Omental fat pad (tissue), 4 donors: ENCODE data around the gene ZKSCAN8. TPM values are rescaled to one million over a fixed set of nuclear protein-coding genes. Genes with fewer than 3 reads are reported as not detected.

Experiments used
- ATAC-seq: fragments of 150-250 bp; one replicate; pipeline ENCODE4 v1.9.1; 2016; ENCODE audit warnings: mild to moderate bottlenecking, moderate library complexity; ENCODE audit not compliant: low FRiP score
- DNase-seq: peaks from one replicate; pipeline ENCODE4 v3.0.0-alpha.2; 2019; ENCODE audit warnings: low spot score
- total RNA-seq, 4 donors: library from RNA; depleted of rRNA; stranded (reverse); fragments of >200 nt; gene quantifications; one replicate each; pipeline ENCODE4 v1.1.0, GENCODE V29; 2016
- TF ChIP-seq, protein P1 (sequence below), 3 donors: fragments of 450-650 bp; IDR thresholded peaks; one replicate each; pipeline ENCODE4 v1.5.1; 2016 to 2017; ENCODE audit warnings: antibody characterized with exemption in 3 of 3, mild to moderate bottlenecking in 3 of 3, moderate library complexity in 2 of 3

Gene ZKSCAN8
- total RNA-seq, 4 donors from 2014 or later = 16.0 to 27.7 (median 17.2) TPM

- DNase-seq (no peak), ATAC-seq (no peak)
- TF ChIP-seq, protein P1, sequence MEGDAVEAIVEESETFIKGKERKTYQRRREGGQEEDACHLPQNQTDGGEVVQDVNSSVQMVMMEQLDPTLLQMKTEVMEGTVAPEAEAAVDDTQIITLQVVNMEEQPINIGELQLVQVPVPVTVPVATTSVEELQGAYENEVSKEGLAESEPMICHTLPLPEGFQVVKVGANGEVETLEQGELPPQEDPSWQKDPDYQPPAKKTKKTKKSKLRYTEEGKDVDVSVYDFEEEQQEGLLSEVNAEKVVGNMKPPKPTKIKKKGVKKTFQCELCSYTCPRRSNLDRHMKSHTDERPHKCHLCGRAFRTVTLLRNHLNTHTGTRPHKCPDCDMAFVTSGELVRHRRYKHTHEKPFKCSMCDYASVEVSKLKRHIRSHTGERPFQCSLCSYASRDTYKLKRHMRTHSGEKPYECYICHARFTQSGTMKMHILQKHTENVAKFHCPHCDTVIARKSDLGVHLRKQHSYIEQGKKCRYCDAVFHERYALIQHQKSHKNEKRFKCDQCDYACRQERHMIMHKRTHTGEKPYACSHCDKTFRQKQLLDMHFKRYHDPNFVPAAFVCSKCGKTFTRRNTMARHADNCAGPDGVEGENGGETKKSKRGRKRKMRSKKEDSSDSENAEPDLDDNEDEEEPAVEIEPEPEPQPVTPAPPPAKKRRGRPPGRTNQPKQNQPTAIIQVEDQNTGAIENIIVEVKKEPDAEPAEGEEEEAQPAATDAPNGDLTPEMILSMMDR (IDR thresholded peaks at IDR 0.05) = no peak
Measured at GRCh38 chr6:28139860-28140543, 1.7 kb upstream of the ZKSCAN8 start.

GRCh38 chr6:28140616-28141015 is 1.1 kb upstream of the ZKSCAN8 start:
- no peak for DNase-seq
- TF ChIP-seq, protein P1 (IDR thresholded peaks at IDR 0.05) = no peak
- no peak for ATAC-seq

DNA sequence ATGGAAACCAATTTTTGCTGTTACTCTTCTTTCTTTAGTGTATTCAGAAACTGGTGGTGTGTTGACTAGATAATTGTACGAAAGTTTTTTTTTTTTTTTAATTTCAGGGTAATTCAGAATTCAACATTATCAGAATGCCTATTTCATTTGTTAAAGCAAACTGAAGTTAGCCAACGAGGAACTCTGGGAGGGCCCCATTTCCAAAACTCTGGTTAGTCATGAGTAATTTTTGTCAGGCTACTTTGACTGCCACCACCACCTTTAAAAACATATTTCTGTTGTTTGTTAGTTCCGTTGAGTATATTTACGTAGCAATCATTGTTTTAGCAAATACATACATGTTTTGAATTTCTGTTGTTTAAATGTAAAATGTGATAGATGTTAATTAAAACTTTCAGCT is 763 bp downstream of the ZKSCAN8 start:
- TF ChIP-seq, protein P1 (IDR thresholded peaks at IDR 0.05) = no peak
- ATAC-seq (no peak), DNase-seq (no peak)

DNA sequence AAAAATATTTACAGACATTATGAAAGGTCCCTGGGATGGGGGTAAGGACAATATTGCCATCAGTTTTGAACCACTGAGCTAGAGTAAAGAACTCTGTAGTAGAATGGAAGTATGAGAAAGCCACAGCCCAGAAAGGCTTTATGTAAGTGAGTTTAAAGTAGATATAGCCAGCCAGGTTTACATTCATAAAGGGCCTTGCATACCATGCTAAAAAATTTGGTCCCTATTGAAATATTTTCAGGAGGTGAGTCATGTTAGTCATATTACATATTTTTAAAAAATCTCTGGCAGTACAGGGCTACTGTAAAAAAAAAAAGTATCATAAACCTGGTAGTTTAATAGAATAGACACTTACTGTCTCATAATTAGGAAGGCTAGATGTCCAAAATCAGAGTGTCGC is 3.5 kb downstream of the ZKSCAN8 start:
- ATAC-seq (no peak), DNase-seq (no peak)
- TF ChIP-seq, protein P1 (IDR thresholded peaks at IDR 0.05) = no peak

- DNase-seq (no peak), ATAC-seq (no peak)
- TF ChIP-seq, protein P1 (IDR thresholded peaks at IDR 0.05) = no peak
Measured at GRCh38 chr6:28152531-28152930, 10.8 kb downstream of the ZKSCAN8 start.

GRCh38 chr6:28153546-28153945 is 11.9 kb downstream of the ZKSCAN8 start:
- TF ChIP-seq, protein P1 (IDR thresholded peaks at IDR 0.05) = no peak

GRCh38 chr6:28154357-28154756 is 12.7 kb downstream of the ZKSCAN8 start:
- TF ChIP-seq, protein P1 (IDR thresholded peaks at IDR 0.05) = no peak
- ATAC-seq = no peak
- DNase-seq = no peak

More at GRCh38 chr6:28153546-28153945, 11.9 kb downstream of the ZKSCAN8 start:
- ATAC-seq = no peak
- DNase-seq = no peak
